Thoracic aorta (tissue), 2 donors: ENCODE data around the gene AHNAK2. TPM values are rescaled to one million over a fixed set of nuclear protein-coding genes. Genes with fewer than 3 reads are reported as not detected.

Experiments used
- ATAC-seq: fragments of 150-250 bp; one replicate; pipeline ENCODE4 v1.8.0; 2017; ENCODE audit warnings: low read depth; ENCODE audit not compliant: insufficient number of reproducible peaks, low FRiP score
- DNase-seq: peaks from one replicate; pipeline ENCODE4 v3.0.0-alpha.2; 2020; ENCODE audit warnings: low spot score
- H3K27ac ChIP-seq, 2 donors: fragments of 200-600 bp; sonication (generic); 1 replicate in 1 of 2; 2 replicates in 1 of 2; pipeline ENCODE4 v1.5.1; 2016; ENCODE audit warnings: mild to moderate bottlenecking in 2 of 2, moderate library complexity in 2 of 2
- H3K27me3 ChIP-seq: fragments of 200-600 bp; sonication (generic); replicated peaks from 2 replicates; pipeline ENCODE4 v1.6.0; 2016; ENCODE audit warnings: mild to moderate bottlenecking; ENCODE audit not compliant: insufficient read depth
- H3K36me3 ChIP-seq: fragments of 200-600 bp; sonication (generic); one replicate; pipeline ENCODE4 v1.5.1; 2016
- H3K4me1 ChIP-seq, 2 donors: fragments of 200-600 bp; sonication (generic); 1 replicate in 1 of 2; 2 replicates in 1 of 2; pipeline versions ENCODE4 v1.5.1 to v1.6.0; 2016; ENCODE audit warnings: low read depth in 2 of 2, mild to moderate bottlenecking in 1 of 2; ENCODE audit not compliant: control insufficient read depth in 1 of 2
- H3K4me3 ChIP-seq: fragments of 200-600 bp; sonication (generic); 2 replicates; pipeline ENCODE4 v1.5.1; 2016; ENCODE audit warnings: mild to moderate bottlenecking
- H3K9me3 ChIP-seq: fragments of 200-600 bp; sonication (generic); 2 replicates; pipeline ENCODE4 v1.5.1; 2016
- total RNA-seq, 2 donors: library from RNA; depleted of rRNA; stranded (reverse); fragments of >200 nt; gene quantifications; one replicate each; pipeline versions ENCODE4 v1.1.0 to v1.2.3, GENCODE V29; 2016
- TF ChIP-seq, protein P1 (sequence below): fragments of 200-600 bp; sonication (generic); IDR thresholded peaks from one replicate; pipeline ENCODE4 v1.5.1; 2019; ENCODE audit warnings: antibody characterized with exemption

The AHNAK2 gene
- total RNA-seq, 2 donors from 2014 or later = 22.6 to 47.8 TPM

DNA sequence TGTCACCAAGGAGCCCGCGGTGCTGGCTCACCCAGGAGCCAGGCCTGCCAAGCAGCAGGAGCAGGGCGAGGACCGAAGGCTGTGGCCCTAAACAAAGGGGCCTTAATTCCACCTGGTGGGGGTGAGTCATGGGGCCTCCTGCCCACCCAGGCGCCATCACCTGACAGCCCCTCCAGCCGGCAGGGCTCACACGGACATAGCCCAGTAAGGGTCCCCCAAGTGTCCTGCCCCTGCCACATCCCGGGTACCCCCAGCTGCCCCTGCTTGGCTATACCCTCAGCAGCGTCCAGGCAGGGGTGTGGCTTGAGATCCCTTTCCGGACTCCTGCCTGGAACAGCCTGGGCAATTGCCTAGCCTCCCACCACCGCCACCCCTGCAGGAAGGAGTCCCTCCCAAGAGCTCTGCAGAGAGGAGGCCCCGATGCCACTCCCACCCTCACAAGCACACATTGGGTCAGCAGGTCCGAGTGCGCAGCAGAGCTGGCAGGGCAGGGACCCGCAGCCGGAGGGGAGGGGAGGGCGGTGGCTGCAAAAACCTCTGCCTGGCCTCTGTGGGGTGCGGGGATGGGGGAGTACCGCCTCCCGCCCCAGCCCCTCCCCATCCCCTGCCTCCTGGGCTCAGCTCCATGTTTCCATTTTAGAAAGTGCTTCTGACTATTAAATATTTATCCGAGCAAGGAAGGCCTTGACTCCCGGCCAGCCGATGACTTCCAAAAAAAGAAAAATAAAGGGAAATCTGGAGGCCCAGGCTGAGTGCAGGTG is 4.6 kb downstream of the AHNAK2 start:
- Histone ChIP-seq H3K9me3 (no peaks in the 10 kb centered on the region), H3K27me3 (no peaks in the 10 kb centered on the region), H3K4me1 (peaks cover 40 to 82% of the 10 kb centered on the region in 2 donors), H3K4me3 (peak overlapping the region; percentile 50), H3K36me3 (no peaks in the 10 kb centered on the region), H3K27ac (peak overlapping the region; percentile 92 to 94)
- TF ChIP-seq, protein P1, sequence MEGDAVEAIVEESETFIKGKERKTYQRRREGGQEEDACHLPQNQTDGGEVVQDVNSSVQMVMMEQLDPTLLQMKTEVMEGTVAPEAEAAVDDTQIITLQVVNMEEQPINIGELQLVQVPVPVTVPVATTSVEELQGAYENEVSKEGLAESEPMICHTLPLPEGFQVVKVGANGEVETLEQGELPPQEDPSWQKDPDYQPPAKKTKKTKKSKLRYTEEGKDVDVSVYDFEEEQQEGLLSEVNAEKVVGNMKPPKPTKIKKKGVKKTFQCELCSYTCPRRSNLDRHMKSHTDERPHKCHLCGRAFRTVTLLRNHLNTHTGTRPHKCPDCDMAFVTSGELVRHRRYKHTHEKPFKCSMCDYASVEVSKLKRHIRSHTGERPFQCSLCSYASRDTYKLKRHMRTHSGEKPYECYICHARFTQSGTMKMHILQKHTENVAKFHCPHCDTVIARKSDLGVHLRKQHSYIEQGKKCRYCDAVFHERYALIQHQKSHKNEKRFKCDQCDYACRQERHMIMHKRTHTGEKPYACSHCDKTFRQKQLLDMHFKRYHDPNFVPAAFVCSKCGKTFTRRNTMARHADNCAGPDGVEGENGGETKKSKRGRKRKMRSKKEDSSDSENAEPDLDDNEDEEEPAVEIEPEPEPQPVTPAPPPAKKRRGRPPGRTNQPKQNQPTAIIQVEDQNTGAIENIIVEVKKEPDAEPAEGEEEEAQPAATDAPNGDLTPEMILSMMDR = no peak
- ATAC-seq = peak; percentile 76
- peak; percentile 76 for DNase-seq

DNA sequence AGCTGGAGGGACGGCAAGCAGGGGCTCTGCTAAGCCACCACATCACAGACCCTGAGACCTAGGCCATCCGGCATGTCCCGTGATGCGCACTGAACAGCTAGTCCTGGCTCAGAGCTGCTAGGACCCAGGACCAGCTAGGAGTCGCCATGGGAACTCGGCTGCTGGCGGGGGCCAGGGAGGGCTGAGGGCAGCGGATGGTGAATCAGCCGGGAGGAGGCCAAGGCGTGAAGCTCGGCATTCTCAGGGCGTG is 5.1 kb downstream of the AHNAK2 start:
- H3K4me3 ChIP-seq = peak overlapping the region; percentile 50
- H3K27ac ChIP-seq = peak overlapping the region; percentile 92 to 94
- DNase-seq (peak; percentile 82), ATAC-seq (no peak)
- no peaks in the 10 kb centered on the region for H3K36me3 ChIP-seq
- H3K4me1 ChIP-seq = peaks cover 40 to 85% of the 10 kb centered on the region in 2 donors
- H3K27me3 ChIP-seq = no peaks in the 10 kb centered on the region
- no peaks in the 10 kb centered on the region for H3K9me3 ChIP-seq
- TF ChIP-seq, protein P1 = no peak

DNA sequence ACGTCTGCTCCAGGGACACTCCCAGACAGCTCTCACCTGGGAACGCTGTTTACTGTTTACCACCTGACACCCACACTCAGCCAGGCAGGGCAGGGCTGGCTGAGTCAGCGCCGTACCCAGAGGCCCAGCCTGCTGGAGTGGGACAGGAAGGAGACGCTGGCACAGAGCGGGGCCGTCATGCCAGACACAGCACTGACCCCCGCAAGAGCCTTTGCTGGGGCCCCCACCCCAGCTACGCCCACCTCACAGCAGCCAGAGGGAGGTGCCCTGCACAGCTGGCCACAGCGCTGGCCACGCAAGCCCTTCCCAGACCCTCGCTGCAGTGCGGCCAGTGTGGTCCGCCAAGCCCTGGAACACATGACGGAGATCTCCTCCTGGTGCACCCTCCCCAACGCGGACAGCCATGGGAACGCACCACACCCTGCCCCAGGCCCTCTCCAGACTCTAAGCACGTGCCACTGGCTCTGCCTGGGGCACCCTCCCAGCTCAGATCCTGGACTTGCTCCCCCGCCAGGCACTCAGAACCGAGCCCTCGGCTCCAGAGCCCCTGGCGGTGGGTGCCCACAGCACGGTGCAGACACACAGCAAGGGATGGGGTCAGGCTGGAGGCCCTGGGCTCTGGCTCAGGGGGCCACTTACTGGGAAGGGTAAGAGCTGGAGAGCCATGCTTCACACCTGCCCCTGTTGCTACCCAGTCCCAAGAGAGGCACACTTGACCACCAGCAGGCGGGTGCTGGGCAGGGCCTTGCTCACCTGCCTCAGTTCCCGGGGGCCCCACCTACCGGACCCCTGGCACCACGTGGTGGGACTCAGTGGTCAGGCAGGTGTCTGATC is 5.7 kb downstream of the AHNAK2 start:
- Histone ChIP-seq H3K4me1 (peaks cover 37 to 85% of the 10 kb centered on the region in 2 donors), H3K27ac (peak overlapping the region; percentile 92 to 94), H3K4me3 (peak overlapping the region; percentile 50), H3K36me3 (no peaks in the 10 kb centered on the region), H3K27me3 (no peaks in the 10 kb centered on the region), H3K9me3 (no peaks in the 10 kb centered on the region)
- TF ChIP-seq, protein P1 = no peak
- no peak for DNase-seq
- peak; percentile 14 for ATAC-seq

DNA sequence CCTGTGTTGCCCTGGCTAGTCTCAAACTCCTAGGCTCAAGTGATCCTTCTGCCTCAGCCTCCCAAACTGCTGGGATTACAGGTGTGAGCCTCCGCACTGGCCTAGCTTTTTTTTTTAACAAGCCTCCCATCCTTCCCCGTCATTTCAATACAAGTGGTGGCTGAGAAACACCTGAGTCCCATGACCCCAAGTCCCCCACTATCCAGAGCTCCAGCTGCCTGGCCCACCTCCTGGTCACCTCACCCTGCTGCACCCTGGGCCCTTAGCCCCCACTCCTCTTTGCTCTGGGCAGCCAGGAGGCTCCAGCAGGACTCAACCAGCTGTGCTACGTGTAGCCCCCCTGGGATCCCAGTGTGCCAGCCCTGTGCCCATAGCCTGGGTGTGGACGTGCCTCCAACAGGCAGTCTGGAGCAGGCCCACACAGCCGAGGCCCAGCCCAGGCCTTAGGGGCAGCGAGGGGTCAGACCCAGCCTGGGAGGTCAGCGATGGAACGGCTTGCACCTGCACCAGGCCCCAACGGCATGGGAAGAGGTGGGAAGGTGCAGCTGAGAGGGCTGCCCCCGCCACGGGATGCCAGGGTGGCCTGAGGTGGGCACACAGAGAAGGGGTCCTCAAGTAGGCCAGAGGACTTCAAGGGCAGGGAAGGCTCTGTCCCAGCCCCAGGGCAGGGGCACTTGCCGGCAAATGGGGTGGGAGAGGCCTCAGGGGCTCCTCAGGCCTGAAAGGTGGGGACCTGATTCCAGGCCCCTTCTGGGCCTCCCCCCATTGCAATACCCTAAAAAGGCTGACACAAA is 6.5 kb downstream of the AHNAK2 start:
- peaks cover 30 to 85% of the 10 kb centered on the region in 2 donors for H3K4me1 ChIP-seq
- no peak for DNase-seq

More for the DNA sequence above, 6.5 kb downstream of the AHNAK2 start:
- no peak overlapping the region for H3K4me3 ChIP-seq
- H3K27me3 ChIP-seq = no peaks in the 10 kb centered on the region
- TF ChIP-seq, protein P1 = no peak
- no peaks in the 10 kb centered on the region for H3K9me3 ChIP-seq
- no peaks in the 10 kb centered on the region for H3K36me3 ChIP-seq
- peak overlapping the region; percentile 92 to 94 for H3K27ac ChIP-seq
- no peak for ATAC-seq
